Suprapubic skin (tissue), 4 donors: ENCODE results near the gene GDF11. TPM values are rescaled to one million over a fixed set of nuclear protein-coding genes. Genes with fewer than 3 reads are reported as not detected.

ENCODE experiments used
- DNase-seq, 2 donors: peaks; one replicate each; pipeline ENCODE4 v3.0.0-alpha.2; 2019; ENCODE audit warnings: low spot score in 2 of 2
- H3K27ac ChIP-seq: fragments of 200-600 bp; sonication (generic); one replicate; pipeline ENCODE4 v1.5.1; 2019
- H3K27me3 ChIP-seq: fragments of 200-600 bp; sonication (generic); one replicate; pipeline ENCODE4 v1.5.1; 2019
- H3K36me3 ChIP-seq: fragments of 200-600 bp; sonication (generic); one replicate; pipeline ENCODE4 v1.5.1; 2019
- H3K4me1 ChIP-seq: fragments of 200-600 bp; sonication (generic); one replicate; pipeline ENCODE4 v1.5.1; 2019
- H3K4me3 ChIP-seq: fragments of 200-600 bp; sonication (generic); one replicate; pipeline ENCODE4 v1.5.1; 2019; ENCODE audit warnings: mild to moderate bottlenecking
- H3K9me3 ChIP-seq: fragments of 200-600 bp; sonication (generic); one replicate; pipeline ENCODE4 v1.5.1; 2019
- EP300 ChIP-seq: sonication (generic); formaldehyde crosslinking; IDR thresholded peaks from one replicate; pipeline ENCODE4 v1.6.1; 2017; ENCODE audit warnings: antibody characterized with exemption
- POLR2A ChIP-seq, 2 donors: fragments of 450-650 bp; IDR thresholded peaks; one replicate each; pipeline ENCODE4 v1.6.1; 2017; ENCODE audit warnings: antibody characterized with exemption in 2 of 2, mild to moderate bottlenecking in 2 of 2, moderate library complexity in 2 of 2
- POLR2AphosphoS5 ChIP-seq, 3 donors: sonication (generic); formaldehyde crosslinking; IDR thresholded peaks; one replicate each; pipeline ENCODE4 v1.6.1; 2017; ENCODE audit warnings: antibody characterized with exemption in 3 of 3
- WGBS: methylation state at CpG from one replicate; pipeline ENCODE4 v1.1.5; 2018; 5-methylcytosine and 5-hydroxymethylcytosine counted together
- total RNA-seq, 4 donors: library from RNA; depleted of rRNA; stranded (reverse); fragments of >200 nt; gene quantifications; one replicate each; pipeline ENCODE4 v1.1.0, GENCODE V29; 2016
- TF ChIP-seq, protein P1 (sequence below), 2 donors: fragments of 200-600 bp in 1 of 2; fragments of 450-650 bp in 1 of 2; sonication (generic) in 1 of 2; IDR thresholded peaks; one replicate each; pipeline ENCODE4 v1.5.1; 2016 to 2019; ENCODE audit warnings: antibody characterized with exemption in 2 of 2, mild to moderate bottlenecking in 1 of 2, moderate library complexity in 1 of 2

The GDF11 gene
- total RNA-seq, 4 donors from 2014 or later, result 0.68 to 3.8 (median 2.0) TPM

DNA sequence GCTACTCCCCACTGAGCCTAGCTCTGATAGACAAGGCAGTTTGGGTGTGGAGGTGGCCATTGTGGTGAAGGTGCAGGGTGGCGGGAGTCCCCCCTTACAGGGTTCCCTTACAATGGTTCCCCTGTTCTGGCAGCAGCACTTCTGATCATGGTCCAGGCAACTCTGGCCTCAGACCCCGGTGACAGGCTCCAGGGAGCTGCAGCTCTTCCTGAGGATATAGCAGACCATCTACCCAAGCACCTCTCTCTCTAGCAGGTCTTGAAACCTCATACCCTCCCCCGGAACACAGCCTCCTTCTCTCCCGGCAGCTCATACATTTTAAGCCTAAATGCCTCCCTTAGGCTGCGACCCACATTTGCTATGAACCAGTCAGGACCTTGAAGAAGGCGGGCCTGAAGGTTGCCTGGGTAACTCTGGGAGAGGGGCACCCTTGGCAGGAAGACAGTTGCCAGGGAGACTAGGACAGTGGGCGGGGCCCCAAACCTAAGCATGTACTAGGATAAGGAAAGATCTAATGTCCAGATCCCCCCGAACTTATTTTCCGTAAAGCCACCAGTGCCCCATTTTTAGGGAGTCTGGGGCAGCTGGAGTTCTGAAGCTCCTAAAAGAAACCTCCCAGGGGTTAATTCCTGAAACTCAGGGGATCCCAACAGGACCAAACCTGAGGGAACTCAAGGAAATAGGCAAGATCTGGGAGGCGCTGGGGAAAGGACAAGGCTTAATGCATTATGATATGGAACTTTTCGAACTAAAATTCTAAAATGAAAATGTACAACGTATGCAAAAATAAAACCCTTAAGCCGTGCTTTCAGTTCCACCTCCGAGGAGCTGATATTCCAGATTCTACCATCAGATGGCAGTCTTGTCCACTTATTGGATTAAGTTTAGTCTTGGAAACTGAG is 4.5 kb upstream of the GDF11 start:
- no peak for TF ChIP-seq EP300
- TF ChIP-seq, protein P1, sequence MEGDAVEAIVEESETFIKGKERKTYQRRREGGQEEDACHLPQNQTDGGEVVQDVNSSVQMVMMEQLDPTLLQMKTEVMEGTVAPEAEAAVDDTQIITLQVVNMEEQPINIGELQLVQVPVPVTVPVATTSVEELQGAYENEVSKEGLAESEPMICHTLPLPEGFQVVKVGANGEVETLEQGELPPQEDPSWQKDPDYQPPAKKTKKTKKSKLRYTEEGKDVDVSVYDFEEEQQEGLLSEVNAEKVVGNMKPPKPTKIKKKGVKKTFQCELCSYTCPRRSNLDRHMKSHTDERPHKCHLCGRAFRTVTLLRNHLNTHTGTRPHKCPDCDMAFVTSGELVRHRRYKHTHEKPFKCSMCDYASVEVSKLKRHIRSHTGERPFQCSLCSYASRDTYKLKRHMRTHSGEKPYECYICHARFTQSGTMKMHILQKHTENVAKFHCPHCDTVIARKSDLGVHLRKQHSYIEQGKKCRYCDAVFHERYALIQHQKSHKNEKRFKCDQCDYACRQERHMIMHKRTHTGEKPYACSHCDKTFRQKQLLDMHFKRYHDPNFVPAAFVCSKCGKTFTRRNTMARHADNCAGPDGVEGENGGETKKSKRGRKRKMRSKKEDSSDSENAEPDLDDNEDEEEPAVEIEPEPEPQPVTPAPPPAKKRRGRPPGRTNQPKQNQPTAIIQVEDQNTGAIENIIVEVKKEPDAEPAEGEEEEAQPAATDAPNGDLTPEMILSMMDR (IDR thresholded peaks at IDR 0.05), result peak; percentile 80 to 94
- TF ChIP-seq POLR2AphosphoS5 (IDR thresholded peaks at IDR 0.05), result no peak
- Histone ChIP-seq H3K4me1 (peaks cover 25% of the 10 kb centered on the region), H3K4me3 (peak overlapping the region; percentile 63), H3K36me3 (no peaks in the 10 kb centered on the region), H3K27ac (peak overlapping the region; percentile 74), H3K9me3 (no peaks in the 10 kb centered on the region), H3K27me3 (no peaks in the 10 kb centered on the region)
- peak; percentile 88 to 92 for DNase-seq
- WGBS, result 3% methylated on average over 10 of the region's 14 CpGs

DNA sequence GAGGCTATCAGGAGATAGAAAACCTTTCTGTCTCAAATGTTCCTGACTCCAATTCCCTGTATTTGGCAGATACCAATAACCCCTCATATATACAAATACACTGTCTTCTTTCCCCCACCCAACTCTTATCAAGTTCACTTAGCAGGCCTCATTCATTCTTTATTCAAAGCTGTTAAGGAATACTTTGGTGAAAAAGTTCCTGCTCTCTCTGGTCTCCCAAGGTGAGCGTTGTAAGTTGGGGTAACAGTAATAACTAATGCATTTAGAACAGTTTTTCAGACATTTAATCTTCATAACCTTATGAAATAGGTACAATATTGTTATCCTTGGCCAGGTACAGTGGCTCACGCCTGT is 3.9 kb upstream of the GDF11 start:
- Histone ChIP-seq H3K27me3 (no peaks in the 10 kb centered on the region), H3K4me3 (peak overlapping the region; percentile 63), H3K27ac (no peak overlapping the region), H3K4me1 (peaks cover 32% of the 10 kb centered on the region), H3K36me3 (no peaks in the 10 kb centered on the region), H3K9me3 (no peaks in the 10 kb centered on the region)
- WGBS, result 72% methylated on average over 2 of the region's 2 CpGs
- TF ChIP-seq POLR2AphosphoS5 (IDR thresholded peaks at IDR 0.05), result no peak
- no peak for TF ChIP-seq EP300
- no peak for TF ChIP-seq POLR2A (IDR thresholded peaks at IDR 0.05)
- TF ChIP-seq, protein P1 (IDR thresholded peaks at IDR 0.05), result no peak
- DNase-seq, result no peak

DNA sequence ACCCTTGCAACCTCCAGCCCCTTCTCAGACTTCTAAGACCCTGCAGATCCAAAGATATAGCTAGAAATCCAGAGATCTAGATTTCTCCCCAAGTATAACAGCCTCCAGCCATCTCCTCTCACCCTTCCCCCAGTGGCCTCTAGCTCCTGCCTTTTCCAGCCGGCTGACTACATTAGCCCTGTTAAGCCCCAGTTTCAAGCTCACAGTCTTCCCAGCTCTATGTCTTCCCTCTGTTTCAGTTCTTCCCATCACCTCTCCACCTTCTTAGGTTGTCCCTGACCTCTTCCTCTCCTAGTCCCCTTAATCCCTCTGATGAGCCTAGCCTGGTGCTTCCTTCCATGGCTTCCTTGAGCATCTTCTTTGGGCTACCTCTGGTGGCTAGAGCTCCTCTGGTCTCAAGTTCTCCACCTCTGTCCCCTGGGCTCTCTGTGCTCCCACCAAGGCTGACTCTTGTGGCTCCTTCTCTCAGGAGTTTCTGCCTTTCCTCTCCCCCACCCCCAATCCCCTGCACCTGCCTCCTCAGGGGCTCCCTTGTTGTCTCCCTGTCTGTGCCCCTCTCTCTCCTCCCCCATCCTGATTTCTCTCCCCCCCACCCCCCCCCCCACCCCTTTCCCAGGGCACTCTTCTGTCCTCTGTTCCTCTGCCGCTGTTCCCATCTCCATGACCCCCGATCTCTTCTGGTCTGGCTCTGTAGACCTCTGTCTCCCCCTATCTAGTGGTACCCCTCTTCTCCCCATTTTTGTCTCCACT is 816 bp upstream of the GDF11 start:
- H3K4me3 ChIP-seq, result peak overlapping the region; percentile 54
- H3K9me3 ChIP-seq, result no peaks in the 10 kb centered on the region
- no peak overlapping the region for H3K27ac ChIP-seq
- TF ChIP-seq POLR2A (IDR thresholded peaks at IDR 0.05), result no peak
- TF ChIP-seq POLR2AphosphoS5 (IDR thresholded peaks at IDR 0.05), result no peak
- no peak for TF ChIP-seq EP300
- TF ChIP-seq, protein P1 (IDR thresholded peaks at IDR 0.05), result no peak
- peaks cover 48% of the 10 kb centered on the region for H3K4me1 ChIP-seq
- 24% methylated on average over 3 of the region's 3 CpGs for WGBS
- H3K36me3 ChIP-seq, result no peaks in the 10 kb centered on the region
- no peaks in the 10 kb centered on the region for H3K27me3 ChIP-seq
- no peak for DNase-seq

DNA sequence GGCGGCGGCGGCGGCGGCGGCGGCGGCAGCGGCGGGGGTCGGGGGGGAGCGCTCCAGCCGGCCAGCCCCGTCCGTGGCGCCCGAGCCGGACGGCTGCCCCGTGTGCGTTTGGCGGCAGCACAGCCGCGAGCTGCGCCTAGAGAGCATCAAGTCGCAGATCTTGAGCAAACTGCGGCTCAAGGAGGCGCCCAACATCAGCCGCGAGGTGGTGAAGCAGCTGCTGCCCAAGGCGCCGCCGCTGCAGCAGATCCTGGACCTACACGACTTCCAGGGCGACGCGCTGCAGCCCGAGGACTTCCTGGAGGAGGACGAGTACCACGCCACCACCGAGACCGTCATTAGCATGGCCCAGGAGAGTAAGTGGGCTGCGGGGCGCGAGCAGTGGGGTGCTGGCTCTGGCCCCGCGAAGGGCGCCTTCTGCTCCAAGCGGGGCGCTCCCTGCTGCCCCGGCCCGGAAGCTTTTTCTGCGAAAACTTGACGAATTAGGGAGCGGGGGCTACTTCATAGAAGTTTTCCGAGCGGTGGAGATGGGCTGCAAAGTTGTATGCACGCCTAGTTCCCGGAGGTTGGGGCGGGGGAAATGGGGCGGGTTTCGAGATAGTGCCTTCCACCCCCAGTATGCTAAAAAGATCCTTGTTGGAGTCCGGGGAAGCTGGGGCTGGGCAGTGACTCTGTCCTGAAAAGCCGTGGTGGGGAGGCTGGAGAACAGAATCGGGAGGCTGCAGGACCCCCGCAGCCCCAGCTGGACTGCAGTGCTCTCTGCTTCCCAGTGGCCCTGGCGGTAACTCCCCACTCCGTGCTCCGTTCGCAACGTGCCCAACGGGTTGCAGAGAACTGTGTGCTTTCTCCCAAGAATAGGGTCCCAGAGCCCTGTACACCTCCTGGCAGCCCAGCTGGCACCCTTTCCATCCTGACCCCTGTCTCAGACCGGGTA is 751 bp downstream of the GDF11 start:
- H3K4me1 ChIP-seq, result peaks cover 32% of the 10 kb centered on the region
- no peaks in the 10 kb centered on the region for H3K36me3 ChIP-seq
- H3K4me3 ChIP-seq, result peak overlapping the region; percentile 54
- under 1% methylated on average over 20 of the region's 73 CpGs for WGBS
- no peak for TF ChIP-seq EP300
- TF ChIP-seq POLR2AphosphoS5 (IDR thresholded peaks at IDR 0.05), result no peak
- no peak overlapping the region for H3K27ac ChIP-seq
- no peaks in the 10 kb centered on the region for H3K27me3 ChIP-seq
- H3K9me3 ChIP-seq, result no peaks in the 10 kb centered on the region
- peak; percentile 75 to 85 for DNase-seq

DNA sequence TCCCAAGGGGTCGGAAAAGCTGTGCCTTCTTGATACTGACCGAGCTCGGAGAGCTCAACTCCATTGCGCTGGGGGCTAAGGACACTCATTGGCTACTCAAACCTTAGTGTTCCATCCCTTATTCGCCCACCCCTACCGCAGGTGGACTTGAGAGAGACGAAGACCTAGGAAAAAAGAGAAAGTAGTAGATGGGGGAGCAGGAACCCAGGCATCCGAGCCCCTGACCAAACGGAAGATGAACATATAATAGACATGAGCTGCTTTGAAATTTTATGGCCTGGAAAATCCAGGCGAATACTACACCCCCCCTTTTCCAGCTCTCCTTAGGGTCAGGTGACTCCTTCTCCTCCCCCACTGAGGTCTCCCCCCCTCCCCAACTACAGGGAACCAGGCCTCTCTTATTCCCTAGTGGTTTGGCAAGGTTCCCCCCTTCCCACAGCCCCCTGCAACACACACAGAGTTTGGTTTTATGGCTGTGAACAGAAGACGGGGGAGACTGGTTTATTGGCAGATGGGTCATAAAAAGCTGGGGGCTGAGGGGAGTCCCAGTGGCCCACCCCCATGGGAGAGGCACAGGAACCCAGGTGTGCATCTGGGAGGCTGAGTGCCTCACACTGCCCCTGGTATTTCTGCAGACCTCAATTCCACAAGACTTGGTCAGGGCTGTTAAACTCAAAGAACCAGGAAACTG is 1.6 kb downstream of the GDF11 start:
- Histone ChIP-seq H3K27ac (no peak overlapping the region), H3K4me3 (peak overlapping the region; percentile 54), H3K4me1 (peaks cover 29% of the 10 kb centered on the region), H3K36me3 (peaks cover 3% of the 10 kb centered on the region), H3K9me3 (no peaks in the 10 kb centered on the region), H3K27me3 (no peaks in the 10 kb centered on the region)
- DNase-seq, result no peak
- WGBS, result 36% methylated on average over 11 of the region's 11 CpGs
- TF ChIP-seq, protein P1 (IDR thresholded peaks at IDR 0.05), result no peak
- TF ChIP-seq POLR2A (IDR thresholded peaks at IDR 0.05) (no peak), POLR2AphosphoS5 (IDR thresholded peaks at IDR 0.05) (no peak), EP300 (no peak)
